WTC11 (cell line): ENCODE results near the gene GFY. TPM values are rescaled to one million over a fixed set of nuclear protein-coding genes. Genes with fewer than 3 reads are reported as not detected.

Experiments
- ATAC-seq: fragments of 200-7000 bp; cut with Tn5 transposase; 2 replicates; pipeline ENCODE4 v1.10.0; 2021; ENCODE audit warnings: mild to moderate bottlenecking, moderate library complexity
- CTCF ChIA-PET: fragments of 300-600 bp; sonication (Branson Sonifier 250); formaldehyde crosslinking; loops from one replicate; lab custom pipeline; 2021; ENCODE audit warnings: antibody characterized with exemption; lab: Charles Lee
- POLR2A ChIA-PET: fragments of 350-600 bp; sonication (Branson Sonifier 250); formaldehyde crosslinking; loops from one replicate; lab custom pipeline; 2021; ENCODE audit warnings: antibody characterized with exemption; lab: Charles Lee
- DNase-seq: peaks from one replicate; pipeline ENCODE4 v3.0.0; 2021; ENCODE audit warnings: low spot score
- H3K27ac Mint-ChIP-seq: 2 replicates; pipeline ENCODE4 v1.8.0; 2021; ENCODE audit warnings: mixed read lengths
- H3K27me3 Mint-ChIP-seq: 2 replicates; pipeline ENCODE4 v1.8.0; 2021; ENCODE audit warnings: low read depth, mild to moderate bottlenecking, moderate library complexity, mixed read lengths
- H3K36me3 Mint-ChIP-seq: 2 replicates; pipeline ENCODE4 v1.8.0; 2021; ENCODE audit warnings: mixed read lengths
- H3K4me1 Mint-ChIP-seq: 2 replicates; pipeline ENCODE4 v1.8.0; 2022; ENCODE audit warnings: mixed read lengths
- H3K4me3 Mint-ChIP-seq: 2 replicates; pipeline ENCODE4 v1.8.0; 2021; ENCODE audit warnings: mild to moderate bottlenecking, moderate library complexity, mixed read lengths
- H3K9me3 Mint-ChIP-seq: 2 replicates; pipeline ENCODE4 v1.8.0; 2021; ENCODE audit warnings: mixed read lengths
- AFF4 ChIP-seq: sonication (generic); formaldehyde crosslinking; IDR thresholded peaks from 2 replicates; pipeline ENCODE4 v1.8.1; 2023; ENCODE audit warnings: mild to moderate bottlenecking, missing genetic modification reagents, borderline replicate concordance
- ATF3 ChIP-seq: sonication (generic); formaldehyde crosslinking; conservative IDR thresholded peaks from 2 replicates; pipeline ENCODE4 v1.8.1; 2022; ENCODE audit warnings: mild to moderate bottlenecking, missing genetic modification reagents
- CBFB ChIP-seq: sonication (generic); formaldehyde crosslinking; IDR thresholded peaks from 2 replicates; pipeline ENCODE4 v1.8.1; 2022; ENCODE audit warnings: mild to moderate bottlenecking, low read depth, missing genetic modification reagents
- CTCF ChIP-seq: fragments of 200-600 bp; IDR thresholded peaks from 2 replicates; pipeline ENCODE4 v1.8.0; 2022; ENCODE audit warnings: antibody characterized with exemption
- FOXP4 ChIP-seq: sonication (generic); formaldehyde crosslinking; IDR thresholded peaks from 2 replicates; pipeline ENCODE4 v1.8.0; 2022; ENCODE audit warnings: mild to moderate bottlenecking, missing genetic modification reagents
- MAX ChIP-seq: sonication (generic); formaldehyde crosslinking; IDR thresholded peaks from 2 replicates; pipeline ENCODE4 v1.8.0; 2022; ENCODE audit warnings: mild to moderate bottlenecking, missing genetic modification reagents
- MYBL2 ChIP-seq: sonication (generic); formaldehyde crosslinking; IDR thresholded peaks from 2 replicates; pipeline ENCODE4 v1.8.1; 2023; ENCODE audit warnings: mild to moderate bottlenecking, moderate library complexity, missing genetic modification reagents
- OVOL2 ChIP-seq: fragments of 250-450 bp; sonication (Bioruptor Pico); IDR thresholded peaks from 2 replicates; pipeline ENCODE4 v1.9.0; 2021; ENCODE audit warnings: mild to moderate bottlenecking, borderline replicate concordance
- PRDM15 ChIP-seq: sonication (generic); formaldehyde crosslinking; IDR thresholded peaks from 2 replicates; pipeline ENCODE4 v1.8.0; 2022; ENCODE audit warnings: missing genetic modification reagents
- ZBTB21 ChIP-seq: sonication (generic); formaldehyde crosslinking; IDR thresholded peaks from 2 replicates; pipeline ENCODE4 v1.8.1; 2023; ENCODE audit warnings: mild to moderate bottlenecking, missing genetic modification reagents, borderline replicate concordance
- ZNF219 ChIP-seq: sonication (generic); formaldehyde crosslinking; IDR thresholded peaks from 2 replicates; pipeline ENCODE4 v1.8.0; 2023; ENCODE audit warnings: missing genetic modification reagents, mild to moderate bottlenecking, borderline replicate concordance
- ZNF423 ChIP-seq: fragments of 250-450 bp; sonication (Bioruptor Pico); IDR thresholded peaks from 2 replicates; pipeline ENCODE4 v2.1.2; 2022; ENCODE audit warnings: mild to moderate bottlenecking, moderate library complexity
- total RNA-seq: library from RNA; stranded (reverse); gene quantifications from 3 replicates; pipeline ENCODE4 v1.2.3, GENCODE V29; 2021

Gene GFY
- total RNA-seq, 1 experiment from 2014 or later: 0.87 TPM

GRCh38 chr19:49382639-49383038, 42.5 kb upstream of the GFY start (continued):
- TF ChIP-seq PRDM15 (CRISPR knock-in tag) (no peak), ZNF423 (CRISPR knock-in tag) (no peak), MAX (CRISPR knock-in tag) (no peak)

- H3K36me3 Mint-ChIP-seq: peaks cover 2% of the 10 kb centered on the region; the same call in 1 of the 2 replicates
- H3K4me3 Mint-ChIP-seq: no peak overlapping the region
- POLR2A ChIA-PET: no interaction called here
- no peak overlapping the region for H3K27ac Mint-ChIP-seq
- no peak for ATAC-seq
- peaks cover 18% of the 10 kb centered on the region for H3K9me3 Mint-ChIP-seq
- H3K4me1 Mint-ChIP-seq: no peaks in the 10 kb centered on the region; the same call in 1 of the 2 replicates
- TF ChIP-seq ZBTB21 (no peak), CBFB (CRISPR knock-in tag) (no peak), OVOL2 (CRISPR knock-in tag) (no peak)
- CTCF ChIA-PET: interaction anchor here (1.4 kb wide), 1 partner anchor 92 kb away, joined by 4 read pairs; no protein-coding TSS in a partner anchor
- peaks cover 21% of the 10 kb centered on the region for H3K27me3 Mint-ChIP-seq
- no peak for DNase-seq
Observed at GRCh38 chr19:49383599-49383998, 41.6 kb upstream of the GFY start.

GRCh38 chr19:49387936-49388372, 37.2 kb upstream of the GFY start, which contains the start of gene KASH5:
Gene KASH5 (plus strand): TSS chr19:49388249. CDS start chr19:49390884, 2,635 bp downstream.
- H3K27ac Mint-ChIP-seq: no peak within 1 kb of the TSS
- ATAC-seq (no peak), DNase-seq (no peak)
- ChIA-PET POLR2A (interaction anchor here (0.6 kb wide), 1 partner anchor 32 kb away, joined by 3 read pairs; no protein-coding TSS in a partner anchor), CTCF (interaction anchor here (0.7 to 5.3 kb wide), 2 partner anchors 31 to 60 kb away, joined by 4 to 120 read pairs; partner anchors contain the start of gene PTH2)
- H3K36me3 Mint-ChIP-seq: no peaks in the 10 kb centered on the region
- no peak within 1 kb of the TSS for H3K4me3 Mint-ChIP-seq
- peaks cover 5% of the 10 kb centered on the region for H3K9me3 Mint-ChIP-seq
- H3K27me3 Mint-ChIP-seq: peaks cover 16% of the 10 kb centered on the region
- peaks cover 6% of the 10 kb centered on the region for H3K4me1 Mint-ChIP-seq
- no peak for TF ChIP-seq ATF3 (CRISPR knock-in tag)
- TF ChIP-seq AFF4: no peak
- no peak for TF ChIP-seq ZNF219 (CRISPR knock-in tag)
- no peak for TF ChIP-seq MYBL2 (CRISPR knock-in tag)

- Mint-ChIP-seq H3K4me3 (no peak overlapping the region), H3K36me3 (no peaks in the 10 kb centered on the region), H3K27ac (no peak overlapping the region), H3K9me3 (no peaks in the 10 kb centered on the region), H3K27me3 (peaks cover 16% of the 10 kb centered on the region), H3K4me1 (peaks cover 13% of the 10 kb centered on the region)
- CTCF ChIA-PET: interaction anchor here (0.6 to 5.3 kb wide), 7 partner anchors 26 to 67 kb away, joined by 3 to 120 read pairs (median 6); partner anchors contain the start of genes DKKL1, GFY and PTH2
- POLR2A ChIA-PET: no interaction called here
- no peak for DNase-seq
- ATAC-seq: no peak
- TF ChIP-seq CTCF (no peak), FOXP4 (CRISPR knock-in tag) (no peak), AFF4 (no peak), ZNF423 (CRISPR knock-in tag) (no peak)
Observed at GRCh38 chr19:49389406-49389805, 35.8 kb upstream of the GFY start.
